Gastrocnemius medialis (tissue), 4 donors: ENCODE data around the gene DCLK2.

Experiments
- CTCF ChIP-seq, 5 experiments: fragments of 450-650 bp in 3 of 5; fragments of 200-600 bp in 2 of 5; sonication (generic) in 2 of 5; IDR thresholded peaks in 4 of 5; conservative IDR thresholded peaks in 1 of 5; 1 replicate in 4 of 5; 2 replicates in 1 of 5; pipeline ENCODE4 v1.5.1; 2016 to 2019; ENCODE audit warnings: antibody characterized with exemption in 5 of 5, mild to moderate bottlenecking in 3 of 5, moderate library complexity in 3 of 5
- POLR2A ChIP-seq, 2 donors: fragments of 450-650 bp; IDR thresholded peaks; one replicate each; pipeline ENCODE4 v1.6.1; 2017; ENCODE audit warnings: antibody characterized with exemption in 2 of 2, mild to moderate bottlenecking in 2 of 2, moderate library complexity in 2 of 2

DNA sequence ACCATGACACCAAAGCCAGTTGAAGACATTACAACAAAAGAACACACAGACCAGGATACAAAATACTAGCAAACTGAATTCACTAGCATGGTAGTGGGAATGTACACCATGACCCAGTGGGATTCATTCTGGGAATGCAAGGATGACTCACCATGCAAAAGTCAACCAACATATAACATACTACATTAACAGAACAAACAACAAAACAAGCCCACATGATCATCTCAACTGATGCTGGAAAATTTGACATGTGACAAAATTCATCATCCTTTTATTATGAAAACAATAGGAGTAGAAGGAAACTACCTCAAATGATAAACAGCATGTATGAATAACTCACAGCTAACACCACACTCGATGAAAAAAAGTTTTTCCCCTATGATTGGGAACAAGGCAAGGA, 190.2 kb downstream of the DCLK2 start:
- TF ChIP-seq CTCF (IDR thresholded peaks at IDR 0.05 in 4 of 5, conservative IDR thresholded peaks at IDR 0.05 in 1 of 5) (no peak), POLR2A (IDR thresholded peaks at IDR 0.05) (no peak)
